SH-SY5Y (cell line): ENCODE data around the gene NUDT3.

ENCODE experiments used
- GATA2 ChIP-seq: IDR thresholded peaks from 2 replicates; pipeline ENCODE4 v1.6.1; 2011; ENCODE audit warnings: mild to moderate bottlenecking, low read depth, low read length
- GATA3 ChIP-seq: IDR thresholded peaks from 2 replicates; pipeline ENCODE4 v1.6.1; 2011; ENCODE audit warnings: low read depth, mild to moderate bottlenecking, low read length, moderate library complexity

DNA sequence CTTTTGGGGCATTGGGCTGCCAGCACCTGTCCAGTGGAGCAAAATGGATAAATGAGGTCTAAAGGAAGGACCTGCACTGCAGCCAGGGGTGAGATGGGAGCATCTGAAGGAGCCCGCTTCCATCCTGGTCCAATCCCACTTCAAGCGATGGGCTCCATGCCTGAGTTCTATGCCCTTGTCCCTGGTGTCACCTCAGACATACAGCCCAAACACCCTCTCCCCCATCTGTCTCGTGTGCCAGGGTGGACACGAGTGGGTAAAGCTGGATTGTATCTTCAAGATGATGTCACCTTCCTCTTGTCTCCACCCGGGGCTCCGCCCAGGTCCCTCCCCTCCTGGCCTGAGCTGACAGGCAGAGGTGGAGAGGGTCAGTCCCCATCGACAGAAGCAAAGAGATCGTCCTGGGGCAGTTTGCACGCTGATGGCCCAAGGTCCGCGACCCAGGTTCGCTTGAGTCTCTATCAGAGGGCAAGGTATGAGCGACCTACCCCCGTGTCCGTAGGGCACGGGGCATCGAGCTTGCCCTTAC, 144.2 kb downstream of the NUDT3 start:
- no peak for TF ChIP-seq GATA3
- TF ChIP-seq GATA2 = no peak
